Astrocyte (in vitro differentiated cells and primary cell): ENCODE results near the gene VEZT. TPM values are rescaled to one million over a fixed set of nuclear protein-coding genes. Genes with fewer than 3 reads are reported as not detected.

ENCODE experiments used
- DNase-seq: peaks from one replicate; pipeline ENCODE4 v3.0.0-alpha.2; 2010; ENCODE audit warnings: low read depth
- FAIRE-seq: peaks from 2 replicates; lab custom pipeline; 2011; peaks lifted over from hg19 to GRCh38; lab: Jason Lieb, UNC
- H2AFZ ChIP-seq: 2 replicates; pipeline ENCODE4 v1.6.0; 2012; ENCODE audit warnings: low read depth, low read length, inconsistent platforms
- H3K27ac ChIP-seq: 2 replicates; pipeline ENCODE4 v1.5.1; 2011; ENCODE audit warnings: low read depth, low read length, inconsistent platforms
- H3K27me3 ChIP-seq: 2 replicates; pipeline ENCODE4 v1.6.0; 2011; ENCODE audit warnings: low read length, inconsistent platforms; ENCODE audit not compliant: insufficient read depth
- H3K36me3 ChIP-seq: 2 replicates; pipeline ENCODE4 v1.5.1; 2011; ENCODE audit warnings: low read length, inconsistent platforms; ENCODE audit not compliant: insufficient read depth
- H3K4me1 ChIP-seq: 2 replicates; pipeline ENCODE4 v1.5.1; 2011; ENCODE audit warnings: low read length, inconsistent platforms; ENCODE audit not compliant: insufficient read depth
- H3K4me2 ChIP-seq: 2 replicates; pipeline ENCODE4 v1.6.0; 2012; ENCODE audit warnings: low read length, inconsistent platforms
- H3K4me3 ChIP-seq: 2 replicates; pipeline ENCODE4 v1.5.1; 2011; ENCODE audit warnings: low read depth, mild to moderate bottlenecking, low read length, inconsistent platforms; ENCODE audit not compliant: insufficient read depth
- H3K79me2 ChIP-seq: 2 replicates; pipeline ENCODE4 v1.6.0; 2012; ENCODE audit warnings: mild to moderate bottlenecking, low read length, inconsistent platforms; ENCODE audit not compliant: insufficient read depth
- H3K9ac ChIP-seq: 2 replicates; pipeline ENCODE4 v1.6.0; 2012; ENCODE audit warnings: mild to moderate bottlenecking, low read length, inconsistent platforms
- H3K9me3 ChIP-seq: 2 replicates; pipeline ENCODE4 v1.5.1; 2012; ENCODE audit warnings: low read depth, mild to moderate bottlenecking, low read length, inconsistent platforms; ENCODE audit not compliant: insufficient read depth
- H4K20me1 ChIP-seq: 2 replicates; pipeline ENCODE4 v1.6.0; 2012; ENCODE audit warnings: low read length, inconsistent platforms; ENCODE audit not compliant: insufficient read depth
- H3K27ac Mint-ChIP-seq: one replicate; pipeline ENCODE4 v1.8.0; 2021; ENCODE audit warnings: mild to moderate bottlenecking, mixed read lengths; ENCODE audit not compliant: unreplicated experiment
- H3K27me3 Mint-ChIP-seq: one replicate; pipeline ENCODE4 v1.8.0; 2021; ENCODE audit warnings: low read depth, mixed read lengths; ENCODE audit not compliant: unreplicated experiment
- H3K36me3 Mint-ChIP-seq: one replicate; pipeline ENCODE4 v1.8.0; 2021; ENCODE audit warnings: low read depth, mixed read lengths; ENCODE audit not compliant: unreplicated experiment
- H3K4me1 Mint-ChIP-seq: one replicate; pipeline ENCODE4 v1.8.0; 2021; ENCODE audit warnings: low read depth, mixed read lengths; ENCODE audit not compliant: unreplicated experiment
- H3K4me3 Mint-ChIP-seq: one replicate; pipeline ENCODE4 v1.8.0; 2021; ENCODE audit warnings: mild to moderate bottlenecking, moderate library complexity, mixed read lengths; ENCODE audit not compliant: unreplicated experiment
- H3K9me3 Mint-ChIP-seq: one replicate; pipeline ENCODE4 v1.8.0; 2021; ENCODE audit warnings: mild to moderate bottlenecking, mixed read lengths; ENCODE audit not compliant: unreplicated experiment
- EZH2 ChIP-seq: IDR thresholded peaks from 2 replicates; pipeline ENCODE4 v1.6.1; 2012; ENCODE audit warnings: mild to moderate bottlenecking, low read length, inconsistent platforms; ENCODE audit not compliant: insufficient read depth
- total RNA-seq: library from RNA; stranded (reverse); gene quantifications from 2 replicates; pipeline ENCODE4 v1.2.1, GENCODE V29; 2021
- TF ChIP-seq, protein P1 (sequence below): IDR thresholded peaks from 2 replicates; pipeline ENCODE4 v1.5.1; 2011; ENCODE audit warnings: low read depth, mild to moderate bottlenecking, inconsistent platforms, low read length, moderate library complexity; ENCODE audit not compliant: insufficient read depth

Gene VEZT
- total RNA-seq, 1 donor from 2014 or later: 106 TPM

DNA sequence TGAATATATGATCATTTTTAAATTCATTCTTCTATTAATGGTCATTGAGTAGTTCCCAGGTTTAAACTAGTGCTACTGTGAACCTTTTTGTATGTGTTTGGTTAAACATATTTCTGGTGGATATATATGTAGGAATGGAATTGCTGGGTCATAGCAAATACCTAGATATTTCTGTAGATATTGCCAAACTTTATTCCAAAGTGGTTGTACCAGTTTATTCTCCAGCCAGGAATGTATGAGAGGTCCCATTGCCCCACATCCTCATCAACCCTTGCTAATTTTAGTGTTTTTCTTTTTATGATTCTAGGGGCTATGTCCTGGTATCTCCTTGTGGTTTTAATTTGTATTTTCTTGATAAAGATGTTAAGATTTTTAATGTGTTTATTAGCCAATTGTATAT, 3.1 kb downstream of the VEZT start:
- H3K36me3 Mint-ChIP-seq: peaks cover 5% of the 10 kb centered on the region
- DNase-seq (no peak), FAIRE-seq (no peak)
- H3K4me3 Mint-ChIP-seq: peak overlapping the region; percentile 98
- H3K9me3 Mint-ChIP-seq: no peaks in the 10 kb centered on the region
- Histone ChIP-seq H3K79me2 (peaks cover 95% of the 10 kb centered on the region), H3K9ac (no peak overlapping the region), H3K27ac (no peak overlapping the region), H3K4me3 (no peak overlapping the region), H3K36me3 (no peaks in the 10 kb centered on the region), H3K27me3 (no peaks in the 10 kb centered on the region), H2AFZ (no peak overlapping the region), H3K4me1 (peaks cover 13% of the 10 kb centered on the region), H4K20me1 (peaks cover 46% of the 10 kb centered on the region), H3K9me3 (no peaks in the 10 kb centered on the region), H3K4me2 (no peak overlapping the region)
- no peaks in the 10 kb centered on the region for H3K27me3 Mint-ChIP-seq
- no peak for TF ChIP-seq EZH2
- TF ChIP-seq, protein P1, sequence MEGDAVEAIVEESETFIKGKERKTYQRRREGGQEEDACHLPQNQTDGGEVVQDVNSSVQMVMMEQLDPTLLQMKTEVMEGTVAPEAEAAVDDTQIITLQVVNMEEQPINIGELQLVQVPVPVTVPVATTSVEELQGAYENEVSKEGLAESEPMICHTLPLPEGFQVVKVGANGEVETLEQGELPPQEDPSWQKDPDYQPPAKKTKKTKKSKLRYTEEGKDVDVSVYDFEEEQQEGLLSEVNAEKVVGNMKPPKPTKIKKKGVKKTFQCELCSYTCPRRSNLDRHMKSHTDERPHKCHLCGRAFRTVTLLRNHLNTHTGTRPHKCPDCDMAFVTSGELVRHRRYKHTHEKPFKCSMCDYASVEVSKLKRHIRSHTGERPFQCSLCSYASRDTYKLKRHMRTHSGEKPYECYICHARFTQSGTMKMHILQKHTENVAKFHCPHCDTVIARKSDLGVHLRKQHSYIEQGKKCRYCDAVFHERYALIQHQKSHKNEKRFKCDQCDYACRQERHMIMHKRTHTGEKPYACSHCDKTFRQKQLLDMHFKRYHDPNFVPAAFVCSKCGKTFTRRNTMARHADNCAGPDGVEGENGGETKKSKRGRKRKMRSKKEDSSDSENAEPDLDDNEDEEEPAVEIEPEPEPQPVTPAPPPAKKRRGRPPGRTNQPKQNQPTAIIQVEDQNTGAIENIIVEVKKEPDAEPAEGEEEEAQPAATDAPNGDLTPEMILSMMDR: no peak
- peaks cover 20% of the 10 kb centered on the region for H3K4me1 Mint-ChIP-seq
- no peak overlapping the region for H3K27ac Mint-ChIP-seq

DNA sequence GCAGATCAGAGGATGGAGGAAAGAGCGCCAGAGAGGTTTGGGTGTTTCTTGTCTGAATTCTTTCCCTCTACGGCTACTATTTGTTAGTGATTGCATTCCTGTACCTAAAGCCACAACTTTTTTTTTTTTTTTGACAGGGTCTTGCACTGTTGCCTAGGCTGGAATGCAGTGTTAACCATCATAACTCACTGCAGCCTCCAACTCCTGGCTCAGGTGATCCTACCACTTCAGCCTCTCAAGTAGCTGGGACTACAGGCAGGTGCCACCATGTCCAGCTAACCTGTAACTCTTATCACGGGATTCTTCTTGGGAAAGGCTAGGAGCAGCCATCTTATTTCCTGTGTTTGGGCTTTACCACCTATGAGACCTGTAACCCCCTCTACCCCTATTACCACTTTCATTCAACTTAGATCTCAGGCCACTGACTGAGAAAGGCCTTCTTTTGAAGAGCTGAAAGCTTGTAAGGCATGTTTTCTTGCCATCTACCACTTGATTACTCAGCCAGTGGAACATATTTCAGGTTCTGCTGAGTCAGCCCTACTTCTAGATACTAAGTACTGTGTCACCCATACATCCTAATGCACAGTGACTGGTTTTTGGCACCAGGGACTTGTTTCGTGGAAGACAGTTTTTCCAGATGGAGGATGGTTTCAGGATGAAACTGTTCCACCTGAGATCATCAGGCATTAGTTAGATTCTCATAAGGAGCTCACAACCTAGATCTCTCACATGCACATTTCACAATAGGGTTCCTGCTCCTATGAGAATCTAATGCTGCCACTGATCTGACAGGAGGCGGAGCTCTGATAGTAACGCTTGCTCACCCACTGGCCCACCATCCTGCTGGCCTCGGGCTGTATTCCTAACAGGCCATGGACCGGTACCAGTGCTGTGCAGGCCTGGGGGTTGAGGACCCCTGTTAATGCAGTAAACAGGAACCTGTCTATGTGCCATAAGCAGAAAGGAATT, 6.9 kb downstream of the VEZT start:
- no peak overlapping the region for H3K27ac ChIP-seq
- H3K4me2 ChIP-seq: peak overlapping the region; percentile 6
- H3K9me3 ChIP-seq: no peaks in the 10 kb centered on the region
- H3K36me3 ChIP-seq: no peaks in the 10 kb centered on the region
- peak overlapping the region; percentile 43 for H3K4me3 Mint-ChIP-seq
- DNase-seq (peak; percentile 84), FAIRE-seq (peak; percentile 76)
- H4K20me1 ChIP-seq: peaks cover 57% of the 10 kb centered on the region
- peaks cover 98% of the 10 kb centered on the region for H3K79me2 ChIP-seq
- peak overlapping the region; percentile 73 for H3K27ac Mint-ChIP-seq
- peaks cover 5% of the 10 kb centered on the region for H3K36me3 Mint-ChIP-seq
- no peak overlapping the region for H2AFZ ChIP-seq
- TF ChIP-seq EZH2: no peak
- TF ChIP-seq, protein P1: no peak
- H3K9ac ChIP-seq: no peak overlapping the region
- no peaks in the 10 kb centered on the region for H3K9me3 Mint-ChIP-seq
- H3K27me3 Mint-ChIP-seq: no peaks in the 10 kb centered on the region
- H3K27me3 ChIP-seq: no peaks in the 10 kb centered on the region
- peaks cover 22% of the 10 kb centered on the region for H3K4me1 Mint-ChIP-seq
- no peak overlapping the region for H3K4me3 ChIP-seq
- H3K4me1 ChIP-seq: peaks cover 7% of the 10 kb centered on the region
